Measurements from ENCODE around the gene ANKMY2. TPM values are rescaled to one million over a fixed set of nuclear protein-coding genes. Genes with fewer than 3 reads are reported as not detected.

The ANKMY2 gene
- total RNA-seq, 2 experiments from 2014 or later: 11.7 to 12.3 TPM

Other genes with a start within 250 kb of the ANKMY2 start
- gene CRPPA, start 224.2 kb downstream of the ANKMY2 start, total RNA-seq: under 1 TPM; 0.30 to 0.68 TPM
- gene SOSTDC1, start 180.0 kb downstream of the ANKMY2 start, total RNA-seq: not detected
- gene LRRC72, start 118.9 kb downstream of the ANKMY2 start, total RNA-seq: not detected
- gene BZW2, start 427 bp upstream of the ANKMY2 start, total RNA-seq: 10 to 100 TPM; 33.4 to 33.6 TPM
- under 1 TPM; 0.40 to 0.48 TPM for gene TSPAN13, start 108.0 kb upstream of the ANKMY2 start, total RNA-seq
- gene AGR2, start 159.2 kb upstream of the ANKMY2 start, total RNA-seq: not detected
- gene AGR3, start 236.2 kb upstream of the ANKMY2 start, total RNA-seq: not detected